ENCODE results near the gene FGD4.

FGD4 gene

DNA sequence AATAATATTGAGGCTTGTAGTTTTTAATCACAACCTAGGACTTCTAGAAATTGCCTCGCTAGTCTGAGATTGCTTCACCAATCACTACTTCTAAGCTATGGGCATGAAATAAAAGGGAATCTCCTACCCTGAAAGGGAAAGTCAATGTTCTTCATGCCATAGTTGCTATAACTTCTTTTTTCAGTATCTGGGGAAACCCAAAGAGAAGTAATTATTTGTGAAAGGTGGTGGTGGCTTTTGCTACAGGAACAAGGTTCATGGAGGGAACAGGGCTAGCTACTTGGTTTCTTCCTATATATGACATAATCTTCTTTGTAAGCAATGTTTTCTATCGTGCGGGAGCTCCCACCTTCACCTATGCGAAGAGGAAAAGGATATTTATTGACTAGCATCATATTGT is 218.2 kb downstream of the FGD4 start:
- Histone ChIP-seq H2AFZ (ENCODE audit: low read length) (no peak overlapping the region), H3F3A (ENCODE audit: low read depth) (no peaks in the 10 kb centered on the region), H3K4me2 (ENCODE audit: low read depth, low read length, poor library complexity, severe bottlenecking) (no peak overlapping the region), H3K79me2 (ENCODE audit: insufficient read depth, low read length) (no peaks in the 10 kb centered on the region), H3K4me1 (ENCODE audit: insufficient read depth, low read length, poor library complexity, severe bottlenecking) (no peaks in the 10 kb centered on the region), H3K4me3 (ENCODE audit: low read length, poor library complexity, severe bottlenecking) (no peak overlapping the region), H3K27me3 (ENCODE audit: insufficient read depth, low read length, poor library complexity, severe bottlenecking) (no peaks in the 10 kb centered on the region), H4K20me1 (ENCODE audit: insufficient read depth, low read length, poor library complexity, severe bottlenecking) (no peaks in the 10 kb centered on the region), H3K9me2 (replicated peaks; ENCODE audit: low read depth, low read length) (no peaks in the 10 kb centered on the region), H3K36me3 (ENCODE audit: insufficient read depth, low read length) (no peaks in the 10 kb centered on the region), H3K9me3 (ENCODE audit: insufficient read depth, low read depth, low read length) (no peaks in the 10 kb centered on the region), H3K9ac (ENCODE audit: low read depth, low read length, poor library complexity, severe bottlenecking) (no peak overlapping the region)
- TF ChIP-seq EZH2phosphoT487 (IDR thresholded peaks at IDR 0.05; ENCODE audit: borderline replicate concordance) = no peak
- no peak for TF ChIP-seq CTCF (conservative IDR thresholded peaks at IDR 0.05; ENCODE audit: low read length)

DNA sequence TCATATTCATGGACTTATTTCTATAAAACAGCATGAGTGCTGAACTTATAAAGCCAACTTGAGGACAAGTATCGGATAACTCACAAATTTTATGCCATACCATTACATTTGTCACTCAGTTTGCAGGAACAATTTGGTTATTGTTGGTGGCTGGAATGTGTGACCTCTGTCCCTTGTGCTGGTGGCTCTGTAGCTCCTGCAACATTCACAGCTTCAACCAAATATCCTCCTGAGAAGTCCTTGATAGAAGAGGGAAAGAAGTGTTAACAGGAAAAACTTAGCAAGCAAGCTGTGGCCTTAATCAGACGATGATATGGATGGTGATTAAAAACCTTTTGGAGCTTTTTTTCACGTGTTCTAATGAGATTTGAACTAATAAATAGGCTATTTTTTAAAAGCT is 218.8 kb downstream of the FGD4 start:
- no peaks in the 10 kb centered on the region for H3K9me2 ChIP-seq (replicated peaks; ENCODE audit: low read depth, low read length)
- H3K36me3 ChIP-seq (ENCODE audit: insufficient read depth, low read length) = no peaks in the 10 kb centered on the region
- TF ChIP-seq CTCF (conservative IDR thresholded peaks at IDR 0.05; ENCODE audit: low read length) (no peak), EZH2phosphoT487 (IDR thresholded peaks at IDR 0.05; ENCODE audit: borderline replicate concordance) (no peak)
- no peaks in the 10 kb centered on the region for H4K20me1 ChIP-seq (ENCODE audit: insufficient read depth, low read length, poor library complexity, severe bottlenecking)
- H3F3A ChIP-seq (ENCODE audit: low read depth) = no peaks in the 10 kb centered on the region
- H3K4me1 ChIP-seq (ENCODE audit: insufficient read depth, low read length, poor library complexity, severe bottlenecking) = no peaks in the 10 kb centered on the region
- H3K79me2 ChIP-seq (ENCODE audit: insufficient read depth, low read length) = no peaks in the 10 kb centered on the region
- no peak overlapping the region for H2AFZ ChIP-seq (ENCODE audit: low read length)
- no peaks in the 10 kb centered on the region for H3K9me3 ChIP-seq (ENCODE audit: insufficient read depth, low read depth, low read length)
- H3K9ac ChIP-seq (ENCODE audit: low read depth, low read length, poor library complexity, severe bottlenecking) = no peak overlapping the region
- no peak overlapping the region for H3K4me2 ChIP-seq (ENCODE audit: low read depth, low read length, poor library complexity, severe bottlenecking)
- no peaks in the 10 kb centered on the region for H3K27me3 ChIP-seq (ENCODE audit: insufficient read depth, low read length, poor library complexity, severe bottlenecking)
- H3K4me3 ChIP-seq (ENCODE audit: low read length, poor library complexity, severe bottlenecking) = no peak overlapping the region

DNA sequence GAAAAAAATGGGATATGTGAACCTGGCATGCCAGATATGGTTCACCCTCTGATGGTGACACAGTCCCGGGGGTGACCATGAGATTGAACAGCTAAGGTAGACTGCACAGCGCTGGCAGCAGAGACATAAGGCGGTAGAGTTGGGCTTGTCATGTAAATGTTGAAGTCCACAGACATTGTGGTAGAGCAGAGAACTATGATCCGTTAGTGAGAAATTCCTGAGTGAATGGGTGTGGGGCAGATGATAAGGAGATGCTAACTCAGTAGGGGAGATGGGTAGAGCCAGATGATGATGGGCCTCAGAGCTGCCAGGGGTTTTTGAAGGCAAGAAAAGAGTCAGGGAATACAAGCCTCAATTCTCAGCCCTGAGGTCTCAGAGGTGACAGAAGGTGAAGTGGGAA is 228.6 kb downstream of the FGD4 start:
- H2AFZ ChIP-seq (ENCODE audit: low read length) = no peak overlapping the region
- no peaks in the 10 kb centered on the region for H3F3A ChIP-seq (ENCODE audit: low read depth)
- H3K4me3 ChIP-seq (ENCODE audit: low read length, poor library complexity, severe bottlenecking) = no peak overlapping the region
- no peaks in the 10 kb centered on the region for H3K9me2 ChIP-seq (replicated peaks; ENCODE audit: low read depth, low read length)
- H3K36me3 ChIP-seq (ENCODE audit: insufficient read depth, low read length) = no peaks in the 10 kb centered on the region
- no peaks in the 10 kb centered on the region for H3K27me3 ChIP-seq (ENCODE audit: insufficient read depth, low read length, poor library complexity, severe bottlenecking)
- H3K9ac ChIP-seq (ENCODE audit: low read depth, low read length, poor library complexity, severe bottlenecking) = no peak overlapping the region
- H3K4me1 ChIP-seq (ENCODE audit: insufficient read depth, low read length, poor library complexity, severe bottlenecking) = no peaks in the 10 kb centered on the region
- TF ChIP-seq EZH2phosphoT487 (IDR thresholded peaks at IDR 0.05; ENCODE audit: borderline replicate concordance) = no peak
- no peak for TF ChIP-seq CTCF (conservative IDR thresholded peaks at IDR 0.05; ENCODE audit: low read length)
- no peaks in the 10 kb centered on the region for H3K9me3 ChIP-seq (ENCODE audit: insufficient read depth, low read depth, low read length)
- no peaks in the 10 kb centered on the region for H3K79me2 ChIP-seq (ENCODE audit: insufficient read depth, low read length)
- H4K20me1 ChIP-seq (ENCODE audit: insufficient read depth, low read length, poor library complexity, severe bottlenecking) = no peaks in the 10 kb centered on the region
- no peak overlapping the region for H3K4me2 ChIP-seq (ENCODE audit: low read depth, low read length, poor library complexity, severe bottlenecking)
